Breast epithelium (tissue), 3 donors: ENCODE results near the gene UCHL1.

Source experiments
- CTCF ChIP-seq, 3 donors: fragments of 450-650 bp; IDR thresholded peaks; one replicate each; pipeline ENCODE4 v1.5.1; 2016 to 2017; ENCODE audit warnings: antibody characterized with exemption in 3 of 3, mild to moderate bottlenecking in 3 of 3, moderate library complexity in 3 of 3
- POLR2A ChIP-seq: fragments of 450-650 bp; IDR thresholded peaks from one replicate; pipeline ENCODE4 v1.6.1; 2016; ENCODE audit warnings: antibody characterized with exemption, mild to moderate bottlenecking, moderate library complexity
- POLR2AphosphoS5 ChIP-seq, 3 donors: sonication (generic); formaldehyde crosslinking; IDR thresholded peaks; one replicate each; pipeline ENCODE4 v1.6.1; 2017; ENCODE audit warnings: antibody characterized with exemption in 3 of 3

DNA sequence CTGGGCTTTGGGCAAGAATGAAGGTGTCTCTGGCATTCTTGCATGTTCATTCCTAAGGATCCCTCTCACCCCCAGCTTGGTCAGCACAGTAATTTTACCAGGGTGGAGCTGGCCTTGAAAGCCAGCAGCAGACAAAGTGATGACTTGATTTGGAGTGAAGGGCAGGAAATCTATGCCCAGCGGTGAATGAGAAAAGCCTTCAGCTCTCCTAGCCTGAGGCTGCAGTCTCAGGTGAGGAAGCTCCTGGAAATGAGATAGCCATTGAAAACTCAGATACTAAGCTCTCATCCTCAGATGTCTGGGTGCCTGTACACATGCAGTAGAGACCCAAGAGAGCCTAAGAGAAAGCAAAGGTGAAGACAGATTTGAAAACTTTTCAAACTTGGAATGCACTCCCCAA is 10.7 kb upstream of the UCHL1 start:
- TF ChIP-seq CTCF (IDR thresholded peaks at IDR 0.05) (no peak), POLR2A (no peak), POLR2AphosphoS5 (IDR thresholded peaks at IDR 0.05) (no peak)
